Stimulated activated CD4-positive, alpha-beta T cell treated with anti-CD3 and anti-CD28 coated beads, Interleukin-4, amount 100 ng/mL, for 1 hour (primary cell): ENCODE results near the gene GBGT1.
"Not testable (repeated sequence)": the region's sequence is repeated elsewhere in the genome, so short reads cannot be mapped to it uniquely, and the experiment has no call there.

Experiments
- DNase-seq: peaks from one replicate; pipeline ENCODE4 v3.0.0-alpha.2; 2020

The GBGT1 gene

DNA sequence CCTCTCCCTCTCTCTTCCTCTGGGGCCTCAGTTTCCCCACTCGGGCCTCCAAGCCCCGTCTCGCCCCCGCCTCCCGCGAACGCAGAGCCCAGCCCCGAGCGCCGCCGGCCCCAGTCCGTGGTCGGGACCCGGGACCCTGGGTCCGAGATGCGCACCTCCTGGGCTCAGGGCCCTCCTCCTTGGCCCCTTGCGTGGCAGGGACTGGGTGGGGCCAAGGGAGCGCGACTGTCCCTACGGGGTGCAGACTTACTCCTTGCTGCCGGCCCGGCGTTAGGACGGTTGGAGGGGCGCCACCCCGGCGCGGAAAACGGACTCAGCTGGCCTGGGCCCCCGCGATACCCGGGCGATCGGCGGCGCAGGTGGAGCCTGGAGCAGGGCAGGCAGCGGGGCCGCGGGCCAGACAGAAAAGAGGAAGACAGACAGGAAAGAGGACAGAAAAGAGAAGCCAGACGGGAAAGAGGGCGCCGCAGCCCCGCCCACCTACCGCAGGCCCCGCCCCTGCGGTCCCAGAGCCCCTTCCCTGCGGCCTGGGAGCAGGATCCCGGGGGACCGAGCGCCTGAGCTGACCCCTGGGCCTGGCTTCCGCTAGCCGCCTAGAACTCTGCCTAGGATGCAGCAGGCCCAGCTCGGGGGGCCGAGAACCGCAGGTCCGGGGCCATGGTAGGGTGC, at the start of gene GBGT1:
GBGT1 (minus strand) TSS at position 411 of the 669 bp plus-strand sequence. CDS start 1,502 bp downstream, outside the sequence.
- peak; percentile 39 for DNase-seq

DNA sequence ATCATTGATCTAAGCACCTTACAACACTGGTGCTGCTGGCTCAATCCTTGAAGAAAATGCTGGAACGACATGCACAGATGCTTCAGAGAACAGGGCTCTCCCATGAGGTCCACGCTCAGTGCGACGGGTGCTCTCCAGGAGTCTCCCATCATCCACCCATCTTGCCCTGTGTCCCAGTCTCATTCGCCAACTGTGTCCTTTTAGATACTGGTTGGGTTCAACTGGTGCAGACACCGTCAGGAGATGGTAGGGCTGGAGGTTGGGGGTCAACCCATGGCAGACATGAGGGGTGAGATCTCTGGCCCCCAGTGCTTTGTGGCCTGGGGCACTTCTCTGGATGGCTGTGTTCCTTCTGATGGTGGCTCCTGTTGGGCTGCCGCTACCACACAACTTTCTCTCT, 46.9 kb upstream of the GBGT1 start:
- no peak for DNase-seq

DNA sequence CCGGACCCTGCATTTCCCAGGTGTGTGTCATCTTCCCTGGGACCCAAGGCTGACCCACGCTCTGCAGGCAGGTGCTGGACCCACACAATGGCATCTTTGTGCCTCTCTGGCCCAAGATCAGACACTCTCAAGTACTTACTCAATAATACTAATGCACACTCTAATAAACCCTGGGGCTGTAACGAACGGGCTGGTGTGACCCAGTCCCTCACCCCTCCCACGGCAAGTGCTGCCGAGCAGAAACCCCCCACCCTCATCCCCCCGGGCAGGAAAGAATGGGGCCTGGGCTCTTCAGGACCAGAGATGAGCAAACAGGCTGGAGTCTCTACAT, 46.5 kb upstream of the GBGT1 start:
- DNase-seq: no peak

DNA sequence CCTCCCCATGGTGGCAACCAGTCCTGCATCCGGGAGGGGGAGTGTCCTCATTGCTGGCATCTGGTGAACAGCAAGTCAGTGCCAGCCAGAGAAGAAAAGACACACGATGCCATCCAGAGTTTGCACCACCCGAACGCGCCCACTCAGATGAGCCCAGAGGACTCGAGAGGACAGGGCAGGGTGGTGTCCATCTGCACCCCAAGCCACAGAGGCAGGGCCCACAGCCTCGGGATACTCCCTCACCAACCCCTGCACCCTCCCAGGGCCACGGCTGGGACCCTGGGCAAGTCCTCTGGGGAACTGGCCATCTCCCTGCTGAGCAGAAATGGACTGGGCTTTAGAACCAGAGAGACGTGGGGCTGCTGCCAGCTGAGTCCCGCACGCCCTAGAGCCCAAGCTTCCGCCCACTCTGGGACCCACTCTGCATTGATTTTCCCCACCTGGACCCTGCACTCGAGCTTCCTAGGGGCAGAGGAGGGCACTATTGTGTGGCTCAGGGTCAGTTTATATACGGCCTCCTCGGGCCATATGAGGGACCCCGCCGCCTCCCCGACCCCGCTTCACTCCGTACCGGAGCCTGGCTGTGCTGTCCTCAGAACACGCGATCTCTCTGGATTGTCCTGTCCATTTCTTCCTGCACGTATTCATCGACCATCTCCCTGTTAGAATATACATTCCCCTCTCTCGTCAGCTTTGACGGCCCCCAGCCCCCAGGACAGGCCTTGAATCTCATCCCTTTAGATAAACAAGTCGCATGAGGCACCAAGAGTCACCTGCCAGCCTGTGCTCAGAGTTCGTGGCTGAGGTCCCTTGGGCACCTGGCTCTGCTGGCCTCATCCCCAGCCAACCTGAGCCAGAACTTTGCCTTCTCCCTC, 45.9 kb upstream of the GBGT1 start:
- DNase-seq: not testable (repeated sequence)

DNA sequence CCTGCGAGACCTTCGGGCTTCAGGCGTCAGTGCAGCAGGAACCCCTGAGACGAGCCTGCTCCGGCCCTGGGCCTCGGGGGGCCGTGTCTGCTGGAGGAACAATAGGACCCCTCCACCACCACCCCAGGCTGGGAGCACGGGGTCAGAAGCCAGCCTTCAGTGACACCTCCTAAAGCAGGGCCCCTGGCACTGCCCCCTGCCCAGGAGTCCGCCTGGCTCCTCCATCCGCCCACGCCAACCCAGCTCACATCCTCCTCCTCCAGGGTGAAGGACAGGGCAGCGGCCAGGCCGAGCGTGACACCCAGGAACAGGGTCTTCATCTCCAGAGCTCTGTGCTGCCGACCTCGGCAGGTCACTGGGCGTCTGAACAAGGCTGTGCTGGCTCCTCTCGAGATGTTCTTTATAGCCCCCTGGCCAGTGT, 45.2 kb upstream of the GBGT1 start, which contains the start of gene OBP2B:
OBP2B (minus strand) TSS at position 371 of the 421 bp plus-strand sequence; CDS start at position 320, 51 bp downstream.
- DNase-seq: not testable (repeated sequence)

DNA sequence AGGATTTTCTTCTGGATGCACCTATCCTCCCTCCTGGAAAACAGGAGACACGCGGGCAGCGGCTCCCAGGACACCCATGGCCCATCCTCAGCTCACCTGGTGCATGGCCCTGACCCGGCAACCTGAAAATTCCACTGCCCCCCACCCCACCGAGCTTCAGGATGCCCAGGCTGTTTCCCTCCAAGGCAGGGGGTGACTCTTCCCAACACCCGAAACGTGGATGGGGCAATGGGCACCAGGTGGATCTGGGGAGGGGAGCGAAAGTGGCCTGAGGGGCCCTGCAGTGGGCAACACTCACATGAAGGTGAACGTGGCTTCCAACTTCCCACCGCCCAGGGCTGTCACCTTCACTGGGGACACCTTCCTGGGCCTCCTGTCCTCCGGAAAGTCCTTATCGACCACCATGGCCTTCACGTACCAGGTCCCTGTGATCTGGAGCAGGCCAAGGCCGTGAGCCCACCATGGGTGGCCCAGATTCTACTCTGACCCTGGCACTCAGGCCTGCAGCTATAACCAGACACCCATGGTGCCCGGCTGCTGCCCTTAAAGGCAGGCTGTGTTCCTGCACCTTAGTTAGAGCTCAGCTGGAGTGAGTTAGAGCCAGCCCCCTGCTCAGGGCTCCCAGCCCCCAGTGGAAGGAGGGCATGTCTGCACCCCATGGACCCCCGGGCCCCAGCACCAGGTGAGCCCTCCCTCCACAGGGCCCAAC, 44.6 kb upstream of the GBGT1 start:
- DNase-seq: not testable (repeated sequence)

DNA sequence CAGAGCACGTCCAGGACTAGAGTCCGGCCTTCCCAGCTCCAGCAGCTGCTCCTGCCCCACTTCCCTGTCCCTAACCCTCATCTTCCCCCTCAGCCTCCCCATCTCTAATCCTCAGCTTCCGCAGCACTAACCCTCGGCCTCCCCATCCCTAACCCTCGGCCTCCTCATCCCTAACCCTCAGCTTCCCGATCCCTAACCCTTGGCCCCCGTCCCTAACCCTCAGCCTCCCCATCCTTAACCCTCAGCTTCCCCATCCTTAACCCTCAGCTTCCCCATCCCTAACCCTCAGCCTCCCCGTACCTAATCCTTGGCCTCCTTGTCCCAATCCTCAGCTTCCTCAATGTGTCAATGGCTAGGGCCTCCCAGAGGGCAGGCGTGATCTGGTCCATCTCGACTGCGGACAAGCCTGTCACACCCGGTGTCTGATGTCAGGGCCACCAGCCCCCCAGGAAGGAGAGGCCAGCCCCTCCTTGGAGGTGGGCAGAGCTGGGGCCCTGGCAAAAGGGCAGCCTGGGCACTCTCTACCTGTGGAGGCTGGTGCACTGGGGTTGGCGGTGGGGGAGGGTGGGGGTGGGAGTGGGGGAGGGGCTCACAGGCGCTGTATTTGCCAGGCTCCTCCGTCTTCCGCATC, 43.9 kb upstream of the GBGT1 start:
- no peak for DNase-seq

DNA sequence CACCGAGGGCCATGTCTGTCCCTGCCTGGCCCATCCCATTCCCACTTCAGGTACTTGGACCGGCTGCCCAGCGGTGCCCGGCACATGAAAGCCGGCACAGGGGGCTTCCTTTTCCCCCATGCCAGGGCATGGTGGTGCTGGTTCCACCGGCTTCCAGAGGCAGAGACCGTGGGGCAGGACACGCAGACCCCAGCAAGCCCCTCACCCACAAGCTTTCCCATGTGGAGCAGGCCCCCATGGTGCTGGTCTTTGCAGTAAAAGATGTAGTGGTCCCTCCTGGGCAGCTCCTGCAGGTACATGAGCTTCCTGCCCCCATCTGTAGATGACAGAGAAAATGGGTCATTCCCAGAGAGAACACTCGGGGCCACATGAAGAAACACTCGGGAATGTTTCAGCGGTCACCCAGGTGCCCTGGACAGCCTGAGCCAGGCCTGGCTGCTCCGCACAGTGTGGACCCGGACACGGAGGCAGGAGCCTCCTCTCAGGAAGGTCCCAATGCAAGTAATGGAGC, 43.4 kb upstream of the GBGT1 start:
- no peak for DNase-seq

DNA sequence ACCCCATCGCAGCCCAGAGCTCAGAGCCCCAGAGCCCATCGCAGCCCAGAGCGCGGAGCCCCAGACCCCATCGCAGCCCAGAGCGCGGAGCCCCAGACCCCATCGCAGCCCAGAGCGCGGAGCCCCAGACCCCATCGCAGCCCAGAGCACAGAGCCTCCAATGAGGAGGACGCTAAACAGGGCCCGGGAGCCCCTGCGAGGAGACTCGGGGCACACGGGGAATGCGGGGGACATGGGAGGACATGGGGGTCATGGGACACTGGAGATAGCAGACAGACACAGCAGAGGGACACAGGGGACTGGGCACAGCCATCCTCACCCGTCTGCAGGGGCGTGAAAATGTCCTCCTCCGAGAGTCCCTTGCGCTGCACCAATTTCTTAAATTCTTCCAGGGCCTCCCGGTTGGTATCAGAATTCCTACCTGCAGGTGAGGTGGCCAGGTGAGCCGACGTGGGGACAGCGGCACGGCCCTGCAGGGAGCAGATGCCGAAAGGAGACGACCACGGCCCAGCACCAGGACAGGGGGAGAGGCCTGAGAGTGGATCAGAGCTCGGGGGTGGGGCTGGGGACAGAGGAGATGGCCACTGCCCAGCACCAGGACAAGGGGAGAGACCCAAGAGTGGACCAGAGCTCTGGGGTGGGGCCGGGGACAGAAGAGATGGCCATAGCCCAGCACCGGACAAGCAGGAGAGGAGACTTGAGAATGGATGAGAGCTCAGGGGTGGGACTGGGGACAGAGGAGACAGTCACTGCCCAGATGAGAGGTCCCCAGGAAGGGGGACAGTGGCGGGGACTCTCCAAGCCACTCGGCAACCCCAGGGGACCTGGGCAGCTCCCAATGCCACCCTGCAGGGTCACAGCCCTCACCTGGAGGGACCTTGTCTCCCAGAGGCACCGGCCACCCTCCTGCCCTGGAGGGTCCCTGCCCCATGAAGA, 42.5 kb upstream of the GBGT1 start:
- DNase-seq: no peak

DNA sequence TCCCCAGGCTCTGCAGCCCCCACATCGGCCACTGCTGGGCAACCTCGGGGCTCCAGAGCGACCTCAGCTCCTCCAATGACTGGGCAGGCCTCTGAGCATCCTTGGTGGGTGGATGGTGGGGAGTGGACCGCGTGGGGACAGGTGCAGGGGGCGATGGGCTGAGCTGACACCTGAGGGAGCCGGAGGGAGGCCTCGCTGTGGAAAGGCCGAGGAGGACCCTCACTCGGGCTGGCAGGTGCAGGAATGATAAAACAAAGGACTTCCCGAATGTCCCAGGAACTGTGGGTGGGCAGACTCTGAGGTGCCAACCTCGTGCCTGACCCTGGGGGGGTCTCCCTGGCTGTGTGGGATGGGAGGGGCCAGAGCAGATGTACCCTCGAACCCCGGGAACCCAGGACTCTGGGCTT, 41.8 kb upstream of the GBGT1 start:
- DNase-seq: not testable (repeated sequence)

DNA sequence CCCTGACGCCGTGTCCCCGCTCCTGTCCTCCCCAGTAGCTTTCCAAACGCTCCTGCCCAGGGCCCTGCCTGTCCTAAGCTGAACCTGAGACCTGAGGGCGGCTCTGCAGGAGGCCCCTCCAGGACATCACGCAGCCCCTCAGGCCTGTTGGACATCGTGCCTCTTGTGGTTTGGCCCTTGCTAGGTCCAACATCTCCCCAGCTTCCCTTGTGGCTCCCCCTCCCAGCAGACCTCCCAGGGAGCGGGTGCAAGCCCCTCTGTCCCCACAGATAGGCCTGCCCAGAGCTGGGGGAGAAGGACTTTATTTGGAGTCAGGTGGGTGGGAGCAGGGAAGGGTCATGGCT, 41.3 kb upstream of the GBGT1 start:
- DNase-seq: no peak

DNA sequence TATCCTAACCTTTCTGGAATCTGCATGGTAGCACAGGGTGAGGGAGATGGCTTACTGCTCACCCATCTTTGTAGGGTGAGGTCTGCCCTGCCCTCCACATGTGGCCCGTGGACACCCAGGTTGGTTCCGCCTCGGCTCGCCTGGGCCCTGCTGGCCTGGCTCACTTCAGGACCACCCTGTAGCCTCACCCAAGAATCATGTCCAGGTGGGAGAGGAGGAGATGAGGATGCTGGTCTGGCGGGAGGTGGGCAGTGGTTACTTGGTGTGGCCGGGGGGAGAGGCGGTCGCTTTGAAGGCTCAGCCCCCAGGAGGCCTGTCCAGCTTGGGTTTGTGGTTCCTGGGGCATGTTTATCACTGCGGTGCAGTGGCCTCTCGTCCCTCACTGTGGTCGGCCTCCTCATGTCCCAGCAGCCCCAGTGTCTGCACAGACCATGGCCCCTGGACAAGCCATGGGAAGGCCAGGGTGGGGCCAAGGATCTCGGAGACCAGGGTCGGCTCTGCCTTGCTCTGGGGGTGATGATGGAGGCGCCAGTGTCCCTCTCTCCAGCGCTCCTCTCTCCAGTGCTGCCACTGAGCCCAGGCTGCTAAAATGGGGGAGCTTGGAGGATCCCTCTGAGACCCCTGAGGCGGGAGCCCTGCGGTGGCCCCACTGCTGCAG, 40.8 kb upstream of the GBGT1 start:
- no peak for DNase-seq

DNA sequence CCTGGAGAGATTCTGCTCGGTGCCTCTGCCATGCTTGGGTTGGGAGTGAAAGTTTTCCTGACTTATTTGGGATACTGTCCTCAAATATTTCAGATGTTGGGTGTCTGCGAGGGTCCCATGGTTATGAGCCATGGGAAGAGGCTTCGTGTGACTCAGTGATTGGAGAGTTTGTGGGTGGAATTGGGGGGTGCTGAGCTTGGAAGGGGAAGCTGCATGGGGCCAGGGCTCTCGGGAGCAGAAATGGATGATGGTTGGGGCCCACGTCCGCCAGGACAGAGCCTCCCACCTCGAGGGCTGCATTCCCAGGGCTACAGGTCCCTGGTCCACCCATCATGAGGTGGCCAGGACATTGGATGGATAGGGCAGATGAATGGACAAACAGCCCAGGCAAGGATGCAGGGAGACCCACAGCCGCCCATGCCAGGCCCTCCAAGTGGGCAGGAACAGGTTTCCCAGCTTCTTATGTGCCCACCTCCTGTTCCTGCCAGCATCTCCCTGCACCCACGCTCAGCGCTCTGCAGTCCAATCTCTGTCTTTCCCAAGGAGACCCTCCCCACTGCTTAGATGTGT, 39.9 kb upstream of the GBGT1 start:
- no peak for DNase-seq

DNA sequence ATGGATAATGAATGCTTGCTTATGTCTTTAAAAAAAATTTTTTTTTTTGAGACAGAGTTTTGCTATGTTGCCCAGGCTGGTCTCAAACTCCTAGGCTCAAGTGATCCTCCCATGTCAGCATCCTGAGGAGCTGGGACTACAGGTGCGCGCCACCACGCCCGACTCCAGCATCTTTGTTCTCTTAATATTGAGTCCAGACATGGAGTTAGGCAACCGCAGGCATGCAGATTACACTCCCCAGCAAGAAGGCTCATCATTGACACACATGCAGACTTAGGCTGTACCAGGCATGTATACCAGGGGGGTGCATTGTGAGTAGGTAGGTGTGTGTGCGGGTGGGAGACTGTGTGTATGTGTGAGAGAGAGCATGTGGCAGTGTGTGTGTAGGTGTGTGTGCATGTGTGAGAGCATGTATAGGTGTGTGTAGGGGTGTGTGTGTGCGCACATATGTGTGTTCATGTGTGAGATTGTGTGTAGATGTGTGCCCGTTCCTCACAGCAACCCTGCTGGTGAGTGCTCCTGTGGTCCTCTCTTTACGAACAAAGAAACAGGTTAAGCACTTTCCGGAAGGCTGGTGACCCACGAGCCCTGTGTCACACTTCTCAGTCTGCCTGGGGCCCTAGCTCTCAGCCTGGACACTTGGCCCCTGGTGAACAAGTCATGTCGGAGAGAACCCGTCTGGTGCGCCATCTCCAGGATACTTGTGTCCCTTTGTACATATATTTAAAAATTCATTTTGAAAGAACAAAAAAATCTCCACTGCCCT, 39.2 kb upstream of the GBGT1 start:
- no peak for DNase-seq

DNA sequence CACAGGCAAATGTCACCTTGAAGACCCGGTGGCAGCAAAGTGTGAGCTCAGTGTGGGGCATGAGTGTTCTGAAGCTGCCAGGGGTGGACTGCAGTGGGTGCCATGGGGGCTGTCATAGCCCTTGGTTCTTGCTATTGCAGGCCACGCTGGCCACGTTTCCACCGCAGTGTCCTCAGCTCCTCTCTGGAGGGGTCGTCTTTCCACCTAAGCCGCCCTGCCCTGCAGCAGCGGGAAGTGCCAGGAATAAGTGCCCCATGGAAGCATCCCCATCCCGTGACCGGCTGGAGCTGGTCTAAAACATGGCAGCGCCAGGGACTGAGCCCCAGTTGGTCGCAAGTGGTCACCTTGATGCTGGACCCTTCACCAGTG, 38.4 kb upstream of the GBGT1 start:
- no peak for DNase-seq

DNA sequence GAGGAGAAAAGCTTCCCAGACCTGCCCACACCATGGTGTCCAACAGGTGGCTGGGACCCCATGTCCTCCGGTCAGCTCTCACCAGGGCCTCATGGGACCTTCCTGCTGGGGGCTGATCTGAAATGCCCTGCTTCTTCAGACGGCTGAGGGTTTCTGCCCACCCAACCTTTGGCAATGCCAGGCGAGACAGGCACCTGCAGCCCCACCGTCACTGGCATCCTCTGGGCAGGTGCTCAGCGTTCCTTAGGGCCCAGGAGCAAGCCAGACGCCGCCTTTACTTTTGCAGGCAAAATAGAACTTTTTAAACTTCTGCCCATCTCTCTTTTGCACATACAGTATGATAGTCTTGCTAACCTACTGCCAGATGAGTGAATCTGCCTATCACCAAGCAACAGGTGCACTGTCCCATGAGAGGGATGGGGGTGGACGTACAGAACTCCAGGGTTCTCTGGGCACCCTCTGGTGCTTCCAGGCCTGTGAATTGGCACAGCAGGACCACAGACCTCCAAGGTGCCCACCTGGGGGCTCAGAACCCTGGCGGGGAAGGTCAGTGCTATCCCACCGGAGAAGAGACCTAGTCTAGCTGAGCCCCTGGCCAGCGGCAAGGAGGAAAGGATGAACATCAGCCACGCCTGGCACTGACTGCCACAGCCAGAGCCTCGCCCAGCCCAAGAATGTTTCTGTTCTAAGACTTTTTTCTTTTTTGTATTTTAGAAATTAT, 37.9 kb upstream of the GBGT1 start:
- DNase-seq: no peak

DNA sequence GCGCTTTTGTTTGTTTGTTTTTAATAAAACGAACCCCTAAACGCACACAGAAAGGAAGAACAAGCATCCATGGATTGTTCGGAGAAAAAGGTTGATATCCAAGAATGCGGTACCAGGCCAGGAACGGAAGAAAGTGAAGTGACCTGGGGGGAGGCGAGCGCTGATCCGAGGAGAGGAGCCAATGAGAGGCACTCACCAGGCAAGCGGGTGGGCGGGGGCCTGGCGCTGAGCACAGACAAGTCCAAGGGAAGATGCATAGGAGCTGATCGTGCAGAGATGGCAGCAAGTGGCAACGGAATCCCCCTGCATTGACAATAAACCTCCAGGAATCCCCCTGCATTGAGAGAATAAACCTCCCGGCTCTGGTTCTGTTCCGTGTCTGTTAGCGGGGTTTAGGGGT, 36.9 kb upstream of the GBGT1 start:
- no peak for DNase-seq

DNA sequence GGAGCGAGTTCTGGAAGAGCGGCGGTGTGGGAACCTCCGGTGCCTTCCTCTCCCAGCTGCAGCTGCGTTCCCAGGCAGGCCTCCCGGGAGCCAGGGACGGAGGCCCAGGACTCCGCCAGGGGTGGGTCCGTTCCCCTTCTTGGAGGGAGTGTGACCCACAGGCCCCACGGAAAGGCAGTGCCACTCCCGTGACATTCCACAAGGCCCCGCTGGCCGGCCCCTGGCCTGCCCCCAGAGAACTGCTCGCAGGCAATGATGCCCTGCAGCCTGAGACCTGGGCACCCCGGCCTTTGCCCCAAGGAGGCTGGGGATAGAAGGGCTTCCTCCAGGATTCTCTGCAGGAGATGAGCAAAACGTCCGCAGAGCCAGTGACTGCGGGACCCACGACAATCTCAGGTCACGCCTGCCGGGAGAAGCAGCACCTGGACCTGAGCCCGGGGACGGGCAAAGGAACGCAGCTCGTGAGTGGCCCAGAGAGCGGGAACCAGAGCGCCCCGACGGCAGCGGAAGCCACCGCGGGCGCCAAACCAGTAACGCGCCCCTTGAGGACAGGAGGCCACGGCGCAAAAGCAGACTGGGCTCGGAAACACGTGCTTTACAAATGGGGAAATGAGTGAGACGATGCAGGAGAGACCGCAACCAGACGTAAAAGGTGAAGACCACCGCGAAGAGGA, 36.1 kb upstream of the GBGT1 start:
- peak; percentile 45 for DNase-seq

DNA sequence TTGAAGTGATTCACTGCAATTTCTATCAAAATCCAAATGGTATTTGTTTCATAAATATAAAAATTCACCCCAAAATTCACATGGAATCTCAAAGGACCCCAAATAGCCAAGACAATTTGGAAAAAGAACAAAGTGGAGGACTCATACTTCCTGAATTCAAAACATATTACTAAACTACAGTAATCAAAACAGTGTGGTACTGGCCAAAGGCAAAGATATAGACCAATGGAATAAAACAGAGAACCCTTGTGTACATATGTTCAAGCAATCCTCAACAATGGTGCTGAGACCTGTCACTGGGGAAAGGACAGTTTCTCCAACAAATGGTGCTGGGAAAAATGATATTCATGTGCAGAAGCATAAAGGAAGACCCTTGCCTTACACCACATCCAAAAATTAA, 31.3 kb upstream of the GBGT1 start:
- no peak for DNase-seq
